B cell (primary cell): ENCODE results near the gene NSF. TPM values are rescaled to one million over a fixed set of nuclear protein-coding genes. Genes with fewer than 3 reads are reported as not detected.

ENCODE experiments used
- ATAC-seq: fragments of 200-7000 bp; cut with Tn5 transposase; one replicate; pipeline ENCODE4 v1.10.0; 2021; ENCODE audit warnings: low read depth, mild to moderate bottlenecking, moderate number of reproducible peaks, moderate library complexity
- CTCF ChIA-PET: fragments of 350-600 bp; sonication (Branson Sonifier 250); formaldehyde crosslinking; loops from one replicate; lab custom pipeline; 2021; ENCODE audit warnings: antibody characterized with exemption, inconsistent platforms; lab: Charles Lee
- POLR2A ChIA-PET: fragments of 350-600 bp; sonication (Branson Sonifier 250); formaldehyde crosslinking; loops from one replicate; lab custom pipeline; 2021; ENCODE audit warnings: antibody characterized with exemption; lab: Charles Lee
- DNase-seq: peaks from one replicate; pipeline ENCODE4 v3.0.0; 2013
- H2AFZ ChIP-seq: 2 replicates; pipeline ENCODE4 v1.6.1; 2012; ENCODE audit warnings: mild to moderate bottlenecking, low read depth, low read length; ENCODE audit not compliant: insufficient read depth, poor library complexity, severe bottlenecking
- H3K27ac ChIP-seq, 2 donors: 1 replicate in 1 of 2; 2 replicates in 1 of 2; pipeline ENCODE4 v1.5.1; 2012 to 2013; ENCODE audit warnings: low read length in 2 of 2, mild to moderate bottlenecking in 2 of 2, moderate library complexity in 1 of 2
- H3K27me3 ChIP-seq, 4 experiments: fragments of 200-600 bp in 1 of 4; sonication (generic) in 1 of 4; replicated peaks in 1 of 4; 1 replicate in 2 of 4; 2 replicates in 2 of 4; pipeline versions ENCODE4 v1.6.1 to v1.7.0; 2013 to 2016; ENCODE audit warnings: low read length in 3 of 4, mild to moderate bottlenecking in 2 of 4, mixed read lengths in 1 of 4, moderate library complexity in 1 of 4; ENCODE audit not compliant: insufficient read depth in 4 of 4, control insufficient read depth in 3 of 4; ENCODE audit errors: control extremely low read depth in 1 of 4
- H3K36me3 ChIP-seq, 2 experiments: replicated peaks in 1 of 2; 1 replicate in 1 of 2; 2 replicates in 1 of 2; pipeline versions ENCODE4 v1.6.1 to v1.7.1; 2013; ENCODE audit warnings: low read length in 1 of 2; ENCODE audit not compliant: insufficient read depth in 2 of 2, control insufficient read depth in 1 of 2; ENCODE audit errors: control extremely low read depth in 1 of 2, extremely low read depth in 1 of 2
- H3K4me1 ChIP-seq, 2 donors: fragments of 200-600 bp in 1 of 2; sonication (generic) in 1 of 2; 1 replicate in 1 of 2; 2 replicates in 1 of 2; pipeline versions ENCODE4 v1.5.1 to v1.6.1; 2013 to 2017; ENCODE audit warnings: low read length in 2 of 2; ENCODE audit not compliant: control insufficient read depth in 2 of 2, insufficient read depth in 2 of 2
- H3K4me2 ChIP-seq: replicated peaks from 2 replicates; pipeline ENCODE3; 2012; ENCODE audit warnings: mild to moderate bottlenecking, low read depth, low read length; ENCODE audit not compliant: poor library complexity, severe bottlenecking
- H3K4me3 ChIP-seq, 5 experiments: fragments of 200-600 bp in 1 of 5; sonication (generic) in 1 of 5; 1 replicate in 3 of 5; 2 replicates in 2 of 5; pipeline versions ENCODE4 v1.5.1 to v1.7.0; 2011 to 2016; ENCODE audit warnings: low read length in 4 of 5, mild to moderate bottlenecking in 4 of 5, low read depth in 2 of 5, control low read depth in 1 of 5, moderate library complexity in 1 of 5; ENCODE audit not compliant: insufficient read depth in 1 of 5; ENCODE audit errors: control extremely low read depth in 1 of 5, extremely low read depth in 1 of 5
- H3K79me2 ChIP-seq: fragments of 200-600 bp; sonication (generic); one replicate; pipeline ENCODE4 v1.6.0; 2016; ENCODE audit warnings: low read length; ENCODE audit not compliant: control insufficient read depth, insufficient read depth
- H3K9ac ChIP-seq: fragments of 200-600 bp; sonication (generic); 2 replicates; pipeline ENCODE4 v1.6.1; 2017; ENCODE audit warnings: mild to moderate bottlenecking, low read length, moderate library complexity
- H3K9me3 ChIP-seq, 3 donors: one replicate each; pipeline versions ENCODE4 v1.6.1 to v1.7.1; 2013; ENCODE audit warnings: low read length in 2 of 3; ENCODE audit not compliant: control insufficient read depth in 2 of 3, insufficient read depth in 1 of 3; ENCODE audit errors: control extremely low read depth in 1 of 3
- H4K20me1 ChIP-seq: 2 replicates; pipeline ENCODE4 v1.6.0; 2012; ENCODE audit warnings: mild to moderate bottlenecking, low read length; ENCODE audit not compliant: insufficient read depth, control insufficient read depth, poor library complexity, severe bottlenecking
- H3K27ac Mint-ChIP-seq: one replicate; pipeline ENCODE4 v1.8.0; 2021; ENCODE audit warnings: mixed read lengths
- H3K27me3 Mint-ChIP-seq: one replicate; pipeline ENCODE4 v1.8.0; 2021; ENCODE audit warnings: mixed read lengths
- H3K4me1 Mint-ChIP-seq: one replicate; pipeline ENCODE4 v1.8.0; 2021; ENCODE audit warnings: mixed read lengths
- H3K4me3 Mint-ChIP-seq: one replicate; pipeline ENCODE4 v1.8.0; 2021; ENCODE audit warnings: mixed read lengths
- H3K9me3 Mint-ChIP-seq: one replicate; pipeline ENCODE4 v1.8.0; 2022; ENCODE audit warnings: mixed read lengths; ENCODE audit not compliant: insufficient read depth
- EZH2 ChIP-seq: IDR thresholded peaks from 2 replicates; pipeline ENCODE4 v1.6.1; 2012; ENCODE audit warnings: borderline replicate concordance, low read depth, mild to moderate bottlenecking, moderate library complexity, low read length; ENCODE audit not compliant: insufficient read depth, poor library complexity, severe bottlenecking
- WGBS: methylation state at CpG from one replicate; pipeline ENCODE4 v1.1.5; 2013; ENCODE audit warnings: missing lambda C conversion rate; ENCODE audit not compliant: insufficient coverage; 5-methylcytosine and 5-hydroxymethylcytosine counted together
- intact Hi-C: fragments of 100-400 bp; cut with micrococcal nuclease; formaldehyde crosslinking; loops from one replicate; pipeline ENCODE4 v1.10.0; 2022
- polyA plus RNA-seq: library from polyadenylated mRNA; depleted of rRNA; stranded (reverse); fragments of >200 nt; gene quantifications from 2 replicates; pipeline ENCODE4 v1.2.3, GENCODE V29; 2012
- total RNA-seq, 2 donors: library from RNA; stranded (reverse); fragments of 120-200 nt in 1 of 2; gene quantifications; 1 replicate in 1 of 2; 2 replicates in 1 of 2; pipeline versions ENCODE4 v1.2.3 to v1.2.4, GENCODE V29; 2013 to 2022
- TF ChIP-seq, protein P1 (sequence below): fragments of 200-600 bp; IDR thresholded peaks from one replicate; pipeline ENCODE4 v1.8.0; 2022; ENCODE audit warnings: antibody characterized with exemption, mild to moderate bottlenecking

Gene NSF
- total and polyA plus RNA-seq, 2 donors (not counting 1 experiment from before 2014, with no cell fraction given) = 10.9 to 91.0 TPM

DNA sequence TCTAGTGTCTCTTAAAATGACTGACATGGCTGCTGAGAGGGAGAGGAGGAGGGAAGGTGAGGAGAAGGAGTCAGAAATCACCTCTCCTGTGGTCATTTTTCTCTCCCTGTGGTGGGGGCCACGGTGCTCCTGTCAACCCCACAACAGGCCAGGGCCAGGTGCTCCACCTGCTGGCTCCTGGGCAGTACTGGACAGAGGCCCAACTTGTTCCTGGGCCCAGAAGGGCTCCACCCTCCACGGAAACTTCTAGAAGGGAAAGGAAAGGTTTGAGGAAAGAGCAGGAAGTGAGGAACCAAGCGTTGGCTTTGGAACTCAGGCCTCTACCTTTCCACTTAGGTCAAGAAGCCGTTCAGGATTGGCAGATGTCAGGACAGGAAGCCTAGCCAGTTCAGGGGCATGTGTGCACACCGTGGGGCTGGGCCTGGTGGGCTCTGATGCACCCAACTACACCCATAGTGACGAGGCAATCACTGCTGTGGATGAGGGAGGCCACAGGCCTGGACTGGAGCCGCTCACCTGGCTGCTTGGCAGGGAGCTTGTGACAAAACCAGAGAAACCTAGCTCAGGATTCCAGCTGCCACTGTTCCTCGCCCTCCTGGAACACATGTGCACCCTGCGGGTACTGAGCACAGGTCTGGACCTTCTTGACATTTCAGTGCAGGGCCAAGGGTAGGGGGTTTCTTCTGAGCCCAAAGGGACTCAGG is 191.9 kb downstream of the NSF start:
- 78% methylated on average over 8 of the region's 9 CpGs for WGBS
- ChIA-PET CTCF (interaction anchor here (1.1 to 1.5 kb wide), 3 partner anchors 42 to 158 kb away, joined by 3 to 6 read pairs (median 3); no protein-coding TSS in a partner anchor), POLR2A (no interaction called here)
- no peaks in the 10 kb centered on the region for H3K9me3 Mint-ChIP-seq
- Histone ChIP-seq H2AFZ (no peak overlapping the region), H3K4me3 (no peak overlapping the region), H3K4me2 (no peak overlapping the region), H3K9ac (no peak overlapping the region), H4K20me1 (no peaks in the 10 kb centered on the region), H3K79me2 (no peaks in the 10 kb centered on the region), H3K36me3 (no peaks in the 10 kb centered on the region), H3K4me1 (peaks cover 0 to 7% of the 10 kb centered on the region in 2 donors), H3K27ac (no peak overlapping the region), H3K27me3 (no peaks in the 10 kb centered on the region), H3K9me3 (no peaks in the 10 kb centered on the region)
- ATAC-seq = peak; percentile 78
- no peak overlapping the region for H3K4me3 Mint-ChIP-seq
- no peaks in the 10 kb centered on the region for H3K27me3 Mint-ChIP-seq
- peaks cover 2% of the 10 kb centered on the region for H3K4me1 Mint-ChIP-seq
- no peak overlapping the region for H3K27ac Mint-ChIP-seq
- TF ChIP-seq, protein P1, sequence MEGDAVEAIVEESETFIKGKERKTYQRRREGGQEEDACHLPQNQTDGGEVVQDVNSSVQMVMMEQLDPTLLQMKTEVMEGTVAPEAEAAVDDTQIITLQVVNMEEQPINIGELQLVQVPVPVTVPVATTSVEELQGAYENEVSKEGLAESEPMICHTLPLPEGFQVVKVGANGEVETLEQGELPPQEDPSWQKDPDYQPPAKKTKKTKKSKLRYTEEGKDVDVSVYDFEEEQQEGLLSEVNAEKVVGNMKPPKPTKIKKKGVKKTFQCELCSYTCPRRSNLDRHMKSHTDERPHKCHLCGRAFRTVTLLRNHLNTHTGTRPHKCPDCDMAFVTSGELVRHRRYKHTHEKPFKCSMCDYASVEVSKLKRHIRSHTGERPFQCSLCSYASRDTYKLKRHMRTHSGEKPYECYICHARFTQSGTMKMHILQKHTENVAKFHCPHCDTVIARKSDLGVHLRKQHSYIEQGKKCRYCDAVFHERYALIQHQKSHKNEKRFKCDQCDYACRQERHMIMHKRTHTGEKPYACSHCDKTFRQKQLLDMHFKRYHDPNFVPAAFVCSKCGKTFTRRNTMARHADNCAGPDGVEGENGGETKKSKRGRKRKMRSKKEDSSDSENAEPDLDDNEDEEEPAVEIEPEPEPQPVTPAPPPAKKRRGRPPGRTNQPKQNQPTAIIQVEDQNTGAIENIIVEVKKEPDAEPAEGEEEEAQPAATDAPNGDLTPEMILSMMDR = peak; percentile 68
- no peak for TF ChIP-seq EZH2
- DNase-seq = peak; percentile 65
- intact Hi-C loops = no loop called here

DNA sequence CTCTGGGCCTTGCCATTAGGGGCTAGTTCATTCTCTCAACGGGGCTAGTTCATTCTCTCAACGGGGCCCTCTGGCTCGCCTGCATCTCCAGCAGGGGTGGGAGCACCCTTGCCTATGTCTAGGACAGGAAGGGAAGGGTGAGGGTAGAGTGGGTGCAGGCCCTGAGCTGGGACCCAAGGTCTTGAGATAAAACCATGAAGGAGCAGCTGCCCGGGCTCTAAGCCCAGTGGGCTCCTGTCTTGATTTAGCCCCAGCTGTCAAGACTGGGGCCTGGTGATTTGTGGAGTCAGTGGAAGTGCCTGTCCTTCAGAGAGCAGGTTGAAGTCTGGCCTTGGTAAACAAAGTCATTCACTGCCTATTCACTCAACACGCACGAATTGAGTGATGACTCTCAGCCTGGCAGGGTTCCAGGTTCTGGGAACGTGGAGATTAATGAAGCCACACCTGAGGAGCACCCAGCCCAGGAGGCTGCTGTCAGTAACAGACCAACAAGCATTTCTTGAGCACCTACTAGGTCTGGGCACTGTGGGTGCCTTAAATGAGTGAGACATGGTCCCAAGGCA is 192.6 kb downstream of the NSF start:
- ChIA-PET CTCF (interaction anchor here (1.1 to 1.5 kb wide), 2 partner anchors 34 to 158 kb away, joined by 3 read pairs; no protein-coding TSS in a partner anchor), POLR2A (no interaction called here)
- no peak overlapping the region for H3K27ac Mint-ChIP-seq
- Histone ChIP-seq H3K9ac (no peak overlapping the region), H3K4me2 (no peak overlapping the region), H3K4me3 (no peak overlapping the region), H3K4me1 (peaks cover 0 to 7% of the 10 kb centered on the region in 2 donors), H3K27ac (no peak overlapping the region), H4K20me1 (no peaks in the 10 kb centered on the region), H2AFZ (no peak overlapping the region), H3K9me3 (no peaks in the 10 kb centered on the region), H3K79me2 (no peaks in the 10 kb centered on the region), H3K27me3 (no peaks in the 10 kb centered on the region), H3K36me3 (no peaks in the 10 kb centered on the region)
- peaks cover 2% of the 10 kb centered on the region for H3K4me1 Mint-ChIP-seq
- WGBS = 82% methylated on average over 7 of the region's 7 CpGs
- H3K9me3 Mint-ChIP-seq = no peaks in the 10 kb centered on the region
- H3K27me3 Mint-ChIP-seq = no peaks in the 10 kb centered on the region
- intact Hi-C loops = no loop called here
- ATAC-seq (no peak), DNase-seq (no peak)
- no peak for TF ChIP-seq EZH2
- TF ChIP-seq, protein P1 = no peak
- no peak overlapping the region for H3K4me3 Mint-ChIP-seq
